GM12891 (cell line): ENCODE results near the gene CHPF.
A peak's percentile ranks its signal among the peaks of the same experiment; 100 is the strongest.

Experiments
- DNase-seq: peaks from one replicate; pipeline ENCODE4 v3.0.0; 2011; ENCODE audit warnings: low spot score; ENCODE audit not compliant: insufficient read length
- FAIRE-seq: peaks from 2 replicates; lab custom pipeline; 2011; peaks lifted over from hg19 to GRCh38; lab: Jason Lieb, UNC
- PAX5 ChIP-seq: IDR thresholded peaks from 2 replicates; pipeline ENCODE4 v1.6.1; 2011; ENCODE audit warnings: low read length, moderate library complexity, mild to moderate bottlenecking; ENCODE audit not compliant: insufficient read depth, severe bottlenecking
- POLR2A ChIP-seq: IDR thresholded peaks from 2 replicates; pipeline ENCODE4 v1.6.1; 2011; ENCODE audit warnings: low read depth, low read length, control low read depth
- POLR2AphosphoS5 ChIP-seq: IDR thresholded peaks from 2 replicates; pipeline ENCODE4 v1.6.1; 2011; ENCODE audit warnings: low read depth, low read length, control low read depth
- POU2F2 ChIP-seq: IDR thresholded peaks from 2 replicates; pipeline ENCODE4 v1.6.1; 2011; ENCODE audit warnings: low read depth, mild to moderate bottlenecking, control low read depth, low read length, moderate library complexity
- SPI1 ChIP-seq: IDR thresholded peaks from 2 replicates; pipeline ENCODE4 v1.6.1; 2011; ENCODE audit warnings: low read depth, low read length, control low read depth
- TAF1 ChIP-seq: IDR thresholded peaks from 2 replicates; pipeline ENCODE4 v1.6.1; 2011; ENCODE audit warnings: low read depth, low read length, control low read depth

CHPF gene

DNA sequence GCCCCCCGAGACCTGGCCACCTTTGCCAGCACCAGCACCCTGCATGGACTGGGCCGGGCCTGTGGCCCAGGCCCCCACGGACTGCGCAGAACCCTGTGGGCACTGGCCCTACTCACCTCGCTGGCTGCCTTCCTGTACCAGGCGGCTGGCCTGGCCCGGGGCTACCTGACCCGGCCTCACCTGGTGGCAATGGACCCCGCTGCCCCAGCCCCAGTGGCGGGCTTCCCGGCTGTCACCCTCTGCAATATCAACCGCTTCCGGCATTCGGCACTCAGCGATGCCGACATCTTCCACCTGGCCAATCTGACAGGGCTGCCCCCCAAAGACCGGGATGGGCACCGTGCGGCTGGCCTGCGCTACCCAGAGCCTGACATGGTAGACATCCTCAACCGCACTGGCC, 28.8 kb downstream of the CHPF start:
- TF ChIP-seq POU2F2, result no peak
- no peak for TF ChIP-seq SPI1
- no peak for TF ChIP-seq POLR2A
- TF ChIP-seq PAX5, result no peak
- no peak for TF ChIP-seq POLR2AphosphoS5
- no peak for TF ChIP-seq TAF1
- no peak for DNase-seq
- FAIRE-seq, result no peak

- DNase-seq (no peak), FAIRE-seq (no peak)
- TF ChIP-seq TAF1, result no peak
- TF ChIP-seq PAX5, result no peak
- no peak for TF ChIP-seq POLR2A
- TF ChIP-seq POU2F2, result no peak
- no peak for TF ChIP-seq SPI1
- TF ChIP-seq POLR2AphosphoS5, result no peak
These were observed 29.3 kb downstream of the CHPF start, which contains the start of gene ASIC4 for GRCh38 chr2:219514196-219514761. TSS of gene ASIC4 (plus strand) at chr2:219514482. CDS start at chr2:219514725, 243 bp downstream.

- FAIRE-seq, result no peak
- TF ChIP-seq POLR2A, result no peak
- no peak for TF ChIP-seq POU2F2
- TF ChIP-seq PAX5, result no peak
- TF ChIP-seq SPI1, result no peak
- no peak for TF ChIP-seq TAF1
- no peak for TF ChIP-seq POLR2AphosphoS5
- no peak for DNase-seq
These were observed 29.8 kb downstream of the CHPF start for GRCh38 chr2:219513787-219514186.

- FAIRE-seq (no peak), DNase-seq (no peak)
- TF ChIP-seq TAF1 (no peak), POLR2AphosphoS5 (no peak), POU2F2 (no peak), POLR2A (no peak), PAX5 (no peak), SPI1 (no peak)
These were observed 30.9 kb downstream of the CHPF start for GRCh38 chr2:219512524-219513216.

- no peak for FAIRE-seq
- TF ChIP-seq POU2F2 (no peak), POLR2AphosphoS5 (no peak), POLR2A (no peak), PAX5 (no peak), TAF1 (no peak), SPI1 (no peak)
- DNase-seq, result no peak
These were observed 31.9 kb downstream of the CHPF start for GRCh38 chr2:219511547-219512325.

GRCh38 chr2:219510512-219511135, 33.0 kb downstream of the CHPF start:
- TF ChIP-seq TAF1 (no peak), POU2F2 (no peak), POLR2AphosphoS5 (no peak), SPI1 (no peak), PAX5 (no peak), POLR2A (no peak)
- no peak for FAIRE-seq
- DNase-seq, result no peak

DNA sequence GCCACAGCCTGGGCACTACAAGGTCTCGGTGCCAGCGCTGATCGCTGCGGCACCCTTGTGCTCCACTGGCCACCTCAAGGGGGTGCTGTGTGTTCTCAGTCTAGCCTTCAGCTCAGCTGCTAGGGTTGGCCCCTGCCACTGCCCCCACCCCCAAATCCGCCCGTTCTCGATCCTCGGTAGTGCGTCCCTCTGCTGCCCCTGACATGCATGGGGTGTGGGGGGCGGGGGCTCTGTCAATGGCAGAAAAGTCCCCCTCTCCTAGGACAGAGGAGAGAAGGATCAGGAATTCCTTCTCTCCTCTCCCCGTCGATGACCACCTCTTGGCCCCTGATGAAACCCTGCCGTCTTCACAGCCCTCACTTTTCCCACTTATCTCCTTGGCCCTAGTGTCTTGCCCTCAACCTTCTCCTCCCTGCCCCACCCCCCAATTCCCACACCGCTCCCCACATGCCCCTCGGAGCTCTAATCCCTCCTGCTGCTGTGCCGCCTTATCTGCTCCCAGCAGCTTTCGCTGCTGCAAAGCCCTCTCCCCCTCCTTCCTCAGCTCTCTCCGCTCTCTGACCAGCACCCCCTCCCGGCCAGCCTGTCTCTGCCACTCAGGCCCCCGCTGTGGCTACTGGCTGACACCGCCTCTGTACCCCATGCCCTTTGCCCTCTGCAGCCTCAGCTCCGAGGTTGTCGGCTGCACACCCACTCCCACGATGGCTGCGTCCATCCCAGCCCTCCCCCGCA, 33.7 kb downstream of the CHPF start:
- TF ChIP-seq PAX5 (no peak), SPI1 (no peak), POU2F2 (no peak), POLR2A (no peak), TAF1 (no peak), POLR2AphosphoS5 (no peak)
- peak; percentile 75 for FAIRE-seq
- DNase-seq, result peak; percentile 70

DNA sequence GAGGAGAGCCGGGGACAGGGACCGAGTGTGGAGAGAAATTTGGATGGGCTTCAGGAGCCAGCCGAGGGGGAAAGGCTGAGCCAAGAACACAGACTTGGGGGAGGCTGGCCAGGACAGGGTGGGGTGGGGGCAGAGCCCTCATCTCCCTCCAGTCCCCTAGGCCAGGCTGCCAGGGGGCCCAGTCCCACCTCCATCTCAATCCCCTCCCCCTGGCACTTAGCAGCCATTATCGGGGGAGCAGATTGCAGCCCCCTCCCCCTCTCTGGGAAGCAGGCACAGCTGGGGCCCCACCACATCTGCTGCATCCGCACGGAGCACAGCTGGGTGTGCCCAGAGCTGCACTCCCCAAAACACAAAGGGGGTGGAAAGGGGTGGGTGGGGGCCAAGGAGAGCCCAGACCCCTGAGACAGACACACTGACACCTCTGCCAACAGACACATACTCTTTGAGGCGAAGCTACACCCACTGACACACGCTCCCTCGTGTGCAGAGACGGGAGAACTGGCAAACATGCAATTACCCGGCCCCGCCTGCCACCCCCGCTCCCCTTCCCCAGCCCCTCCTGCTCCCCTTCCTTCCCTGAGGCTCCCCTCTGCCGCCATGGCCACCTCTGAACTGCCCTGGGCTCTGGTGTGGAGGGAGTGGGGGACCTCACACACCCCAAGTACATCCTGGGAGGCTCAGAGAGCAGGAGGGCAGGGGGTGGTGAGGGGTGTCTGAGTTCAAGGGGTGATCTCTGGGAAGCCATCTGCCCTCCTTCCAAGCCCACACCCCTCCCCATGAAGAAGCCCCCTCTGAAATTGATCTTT, 34.4 kb downstream of the CHPF start:
- FAIRE-seq (no peak), DNase-seq (no peak)
- TF ChIP-seq POU2F2 (no peak), POLR2A (no peak), PAX5 (no peak), TAF1 (no peak), SPI1 (no peak), POLR2AphosphoS5 (no peak)
